ENCODE data around the gene DDX51.
"Not testable (repeated sequence)": the region's sequence is repeated elsewhere in the genome, so short reads cannot be mapped to it uniquely, and the experiment has no call there.

DDX51 gene

DNA sequence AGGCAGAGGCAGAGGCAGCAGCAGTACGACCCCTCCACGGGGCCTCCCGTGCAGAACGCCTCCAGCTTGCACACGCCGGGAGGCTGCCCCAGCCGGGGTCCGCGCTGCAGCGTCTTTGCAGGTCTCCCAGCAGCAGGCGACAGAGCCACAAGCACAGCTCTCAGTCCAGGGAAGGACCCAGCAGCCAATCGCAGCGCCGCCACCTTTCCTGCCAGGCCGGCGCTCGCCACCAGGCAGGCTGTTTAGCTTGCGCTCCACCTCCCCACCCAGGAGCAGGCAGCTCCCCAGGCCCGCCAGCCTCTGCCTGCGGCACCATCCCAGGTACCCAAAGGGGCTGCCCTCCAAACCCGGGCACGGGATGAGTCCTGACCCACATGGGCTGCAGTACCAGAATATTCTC is 25.2 kb downstream of the DDX51 start:
- DNase-seq (ENCODE audit: low read depth in 1 of 2, low spot score in 1 of 2) = no peak

DNA sequence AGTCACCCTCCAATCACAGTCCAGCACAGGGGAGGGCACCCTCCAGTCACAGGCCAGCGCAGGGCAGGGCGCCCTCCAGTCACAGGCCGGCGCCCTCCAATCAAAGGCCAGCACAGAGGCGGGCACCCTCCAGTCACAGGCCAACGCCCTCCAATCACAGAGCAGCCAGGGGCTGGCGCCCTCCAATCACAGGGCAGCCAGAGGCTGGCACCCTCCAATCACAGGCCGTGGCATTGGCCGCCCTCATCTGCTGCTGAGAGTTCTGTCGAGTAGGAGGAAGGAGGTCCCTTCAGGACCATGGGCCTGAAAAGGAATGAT is 26.6 kb downstream of the DDX51 start:
- no peak for DNase-seq (ENCODE audit: low read depth in 1 of 2, low spot score in 1 of 2)

DNA sequence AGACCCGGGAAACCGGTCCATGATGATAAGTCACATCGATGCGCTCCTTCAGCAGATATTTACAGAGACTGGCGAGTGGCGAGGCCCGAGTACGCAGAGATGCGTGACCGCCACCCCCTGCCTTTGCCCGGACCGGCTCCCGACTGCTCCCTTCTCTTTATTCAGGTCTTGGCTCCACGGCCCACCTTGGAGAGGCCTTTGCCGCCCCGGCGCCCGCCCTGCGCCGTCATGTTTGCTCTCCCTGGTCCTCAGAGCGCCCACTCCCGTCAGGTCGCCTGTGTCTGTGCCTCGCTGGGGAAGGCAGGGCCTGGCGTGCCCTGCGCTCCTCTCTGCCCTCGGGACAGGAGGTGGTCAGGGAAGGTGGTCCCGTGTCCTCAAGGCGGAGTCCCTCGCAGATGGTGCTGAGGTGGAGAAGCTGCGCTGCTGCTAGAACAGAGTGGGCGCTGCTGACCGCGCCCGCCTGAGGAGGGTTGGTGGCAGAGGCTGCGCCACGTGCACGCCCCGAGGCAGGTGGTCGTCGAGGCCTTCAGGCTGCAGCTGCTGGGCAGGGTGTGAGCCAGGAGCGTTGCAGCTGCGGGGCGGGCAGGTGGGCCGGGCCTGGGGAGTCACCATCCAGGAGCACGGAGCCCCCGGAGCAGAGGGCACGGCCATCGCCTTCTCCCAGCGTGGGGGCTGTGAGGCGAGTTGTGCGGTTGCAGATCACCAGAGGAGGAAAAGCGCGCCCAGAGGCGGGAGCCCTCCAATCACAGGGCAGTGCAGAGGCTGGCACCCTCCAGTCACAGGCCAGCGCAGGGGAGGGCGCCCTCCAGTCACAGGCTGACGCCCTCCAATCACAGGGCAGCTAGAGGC is 27.2 kb downstream of the DDX51 start:
- no peak for DNase-seq (ENCODE audit: low read depth in 1 of 2, low spot score in 1 of 2)

DNA sequence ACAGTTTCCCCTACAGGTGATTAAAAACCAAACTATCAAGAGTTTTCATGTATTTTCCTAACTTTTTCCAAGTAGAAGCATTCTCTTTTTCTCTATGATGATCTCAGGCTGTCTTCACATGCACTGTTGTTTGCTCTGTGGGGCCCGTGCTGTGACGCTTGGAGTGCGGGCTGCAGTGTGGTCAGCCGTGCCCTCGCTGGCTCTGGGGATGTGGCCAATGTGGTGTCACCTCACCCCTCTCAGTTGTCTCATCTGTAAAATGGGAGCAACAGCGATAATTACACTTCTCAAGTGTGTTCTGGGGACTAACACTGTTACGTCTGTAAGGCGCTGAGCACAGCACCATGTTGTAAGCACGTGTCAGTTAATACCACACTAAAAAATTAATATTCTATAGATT is 28.6 kb downstream of the DDX51 start:
- DNase-seq (ENCODE audit: low read depth in 1 of 2, low spot score in 1 of 2) = no peak

DNA sequence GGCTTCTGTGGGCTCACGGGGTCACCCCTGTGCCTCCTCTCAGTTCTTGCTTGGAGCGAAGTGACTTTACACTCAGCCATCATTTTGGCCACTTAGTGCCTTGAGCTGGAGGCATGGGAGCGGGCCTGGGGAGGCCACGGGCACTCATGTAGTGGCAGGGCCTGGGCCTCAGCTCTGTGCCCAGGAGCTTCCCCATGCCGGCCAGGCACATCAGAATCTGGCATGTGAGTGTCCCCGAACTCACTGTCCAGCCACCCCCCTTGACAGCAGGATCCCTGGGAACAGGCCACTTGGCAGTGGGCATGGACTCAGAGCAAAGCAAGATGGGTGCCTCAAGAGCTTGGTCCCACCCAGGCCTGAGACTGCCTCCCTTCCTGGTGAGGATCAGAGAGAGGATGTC is 29.5 kb downstream of the DDX51 start:
- no peak for DNase-seq (ENCODE audit: low read depth in 1 of 2, low spot score in 1 of 2)

DNA sequence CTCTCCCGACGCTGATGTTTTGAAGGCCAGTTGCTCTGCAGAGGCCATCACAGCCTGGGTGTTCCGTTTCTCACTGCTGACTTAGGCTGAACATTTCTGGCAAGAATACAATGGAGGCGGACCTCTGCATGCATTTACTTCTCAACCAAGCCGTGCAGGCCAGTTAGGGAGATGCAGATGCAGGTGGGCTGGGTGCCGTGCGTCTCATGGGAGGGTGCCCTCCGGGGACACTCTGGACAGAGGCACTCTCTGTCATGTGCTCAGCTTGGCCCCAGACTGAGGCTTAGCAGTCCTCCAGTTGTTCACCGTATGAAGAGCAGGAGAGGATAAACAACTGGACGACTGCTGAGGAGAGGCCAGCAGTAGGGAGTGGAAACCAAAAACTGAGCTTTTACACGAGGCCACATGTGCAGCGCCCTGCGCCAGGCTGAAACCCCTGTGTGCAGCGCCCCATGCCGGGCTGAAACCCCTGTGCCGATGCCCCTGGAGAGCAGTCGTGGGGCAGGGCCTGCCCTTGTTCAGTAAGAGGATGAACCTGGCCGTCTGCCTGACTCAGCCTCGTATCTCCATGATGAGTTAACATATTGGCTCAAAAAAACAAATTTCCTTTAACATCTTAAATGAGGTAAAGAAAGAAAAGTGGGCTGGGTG is 32.3 kb downstream of the DDX51 start:
- DNase-seq (ENCODE audit: low read depth in 1 of 2, low spot score in 1 of 2) = no peak

DNA sequence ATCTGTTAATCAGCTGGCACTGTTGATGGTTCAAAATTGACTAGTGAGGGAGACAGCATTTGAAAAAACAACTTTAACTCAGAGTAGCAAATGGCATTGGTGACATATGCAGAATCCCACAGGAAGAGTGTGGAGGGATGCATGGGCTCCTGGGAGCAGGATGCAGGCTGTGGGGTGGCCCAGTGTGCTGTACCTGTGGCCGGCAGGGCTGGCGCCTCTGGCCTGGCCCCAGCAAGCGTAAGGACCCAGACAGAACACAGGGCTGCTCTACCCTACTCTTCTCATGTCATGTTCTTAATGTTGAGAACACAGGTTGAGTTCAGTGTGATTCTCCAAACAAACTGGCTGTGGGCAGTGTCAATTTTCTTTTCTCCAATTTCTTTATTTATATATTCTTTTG is 33.4 kb downstream of the DDX51 start:
- DNase-seq (ENCODE audit: low read depth in 1 of 2, low spot score in 1 of 2) = no peak

DNA sequence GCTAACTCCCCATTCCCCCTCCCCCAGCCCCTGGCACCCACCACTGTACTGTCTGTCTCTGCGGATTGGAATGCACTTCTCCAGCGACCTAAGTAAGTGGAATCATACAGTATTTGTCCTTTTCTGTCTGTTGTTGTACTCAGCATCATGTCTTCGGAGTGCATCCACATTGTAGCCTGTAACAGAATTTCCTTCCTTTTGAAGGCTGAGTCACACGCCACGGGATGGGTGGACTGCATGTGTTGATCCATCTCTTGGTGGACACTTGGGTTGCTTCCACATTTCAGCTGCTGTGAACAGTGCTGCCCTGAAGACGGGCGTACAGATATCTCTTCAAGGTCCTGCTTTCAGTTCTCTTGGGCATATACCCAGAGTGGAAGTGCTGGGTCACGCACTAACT is 34.4 kb downstream of the DDX51 start:
- no peak for DNase-seq (ENCODE audit: low read depth in 1 of 2, low spot score in 1 of 2)

DNA sequence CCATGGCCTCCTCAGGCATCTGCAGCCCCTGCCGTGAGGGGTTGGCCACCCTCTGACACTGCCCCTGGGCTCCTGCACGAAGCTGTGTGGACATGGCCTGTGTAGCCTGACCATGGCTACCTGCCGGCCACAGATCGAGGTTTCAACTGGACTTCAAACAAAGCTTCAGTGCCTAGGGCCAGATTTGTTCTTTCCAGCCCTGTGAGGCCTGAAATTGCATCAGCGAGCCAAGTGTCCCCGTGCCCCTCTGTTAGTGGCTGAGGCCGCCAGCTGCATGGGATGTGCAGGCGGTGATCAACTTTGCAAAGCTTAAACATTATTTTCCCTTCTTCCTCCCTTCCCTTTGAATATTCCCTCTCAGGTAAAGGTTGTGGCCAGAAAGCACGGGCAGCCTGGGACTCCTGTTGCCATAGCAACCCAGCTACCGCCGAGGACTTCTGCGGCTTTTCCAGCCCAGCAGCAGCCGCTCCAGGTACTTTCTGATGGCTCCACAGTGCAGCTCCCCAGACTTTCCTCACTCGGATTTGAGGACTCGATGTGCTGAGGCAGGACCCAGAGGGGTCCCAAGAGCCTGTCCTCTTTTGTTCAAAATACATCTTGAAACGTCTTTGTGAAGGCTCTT is 35.8 kb downstream of the DDX51 start:
- DNase-seq (ENCODE audit: low read depth in 1 of 2, low spot score in 1 of 2) = no peak

DNA sequence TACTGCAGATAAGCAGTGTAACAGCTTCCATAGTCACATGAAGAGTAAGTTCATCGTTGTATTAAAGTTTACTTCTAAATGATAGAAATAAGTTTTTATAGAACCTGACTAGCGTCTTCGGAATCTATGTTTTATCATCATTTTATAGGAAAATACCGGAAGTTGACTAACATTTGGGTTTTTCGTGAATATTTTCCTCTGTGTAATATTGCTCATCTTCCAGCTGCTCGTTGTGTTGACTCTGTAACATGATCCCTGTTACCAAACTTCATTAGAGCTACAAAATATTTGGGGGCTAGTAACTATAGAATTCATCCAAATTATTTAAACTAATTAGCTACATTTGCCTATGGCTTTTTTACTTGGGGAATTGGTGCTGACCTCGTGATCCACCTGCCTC is 37.2 kb downstream of the DDX51 start:
- no peak for DNase-seq (ENCODE audit: low read depth in 1 of 2, low spot score in 1 of 2)

DNA sequence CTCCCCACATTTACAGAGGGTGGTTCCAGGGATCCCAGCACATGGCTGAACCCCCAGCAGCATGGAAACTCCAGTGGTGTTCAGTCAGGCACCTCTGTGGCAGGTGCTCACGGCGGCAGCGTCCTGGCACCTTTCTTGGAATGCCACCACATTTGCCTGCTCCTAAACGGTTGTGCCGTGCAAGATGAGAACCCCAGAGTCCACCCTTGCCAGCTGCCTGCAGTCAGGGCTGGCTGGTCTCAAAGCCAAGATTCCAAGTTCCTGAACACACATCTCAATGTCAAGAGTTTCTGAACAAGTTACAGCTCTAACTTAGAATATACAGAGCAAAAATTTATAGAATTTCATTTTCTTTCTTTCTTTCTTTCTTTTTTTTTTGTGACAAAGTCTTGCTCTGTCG is 38.7 kb downstream of the DDX51 start:
- DNase-seq (ENCODE audit: low read depth in 1 of 2, low spot score in 1 of 2) = no peak

DNA sequence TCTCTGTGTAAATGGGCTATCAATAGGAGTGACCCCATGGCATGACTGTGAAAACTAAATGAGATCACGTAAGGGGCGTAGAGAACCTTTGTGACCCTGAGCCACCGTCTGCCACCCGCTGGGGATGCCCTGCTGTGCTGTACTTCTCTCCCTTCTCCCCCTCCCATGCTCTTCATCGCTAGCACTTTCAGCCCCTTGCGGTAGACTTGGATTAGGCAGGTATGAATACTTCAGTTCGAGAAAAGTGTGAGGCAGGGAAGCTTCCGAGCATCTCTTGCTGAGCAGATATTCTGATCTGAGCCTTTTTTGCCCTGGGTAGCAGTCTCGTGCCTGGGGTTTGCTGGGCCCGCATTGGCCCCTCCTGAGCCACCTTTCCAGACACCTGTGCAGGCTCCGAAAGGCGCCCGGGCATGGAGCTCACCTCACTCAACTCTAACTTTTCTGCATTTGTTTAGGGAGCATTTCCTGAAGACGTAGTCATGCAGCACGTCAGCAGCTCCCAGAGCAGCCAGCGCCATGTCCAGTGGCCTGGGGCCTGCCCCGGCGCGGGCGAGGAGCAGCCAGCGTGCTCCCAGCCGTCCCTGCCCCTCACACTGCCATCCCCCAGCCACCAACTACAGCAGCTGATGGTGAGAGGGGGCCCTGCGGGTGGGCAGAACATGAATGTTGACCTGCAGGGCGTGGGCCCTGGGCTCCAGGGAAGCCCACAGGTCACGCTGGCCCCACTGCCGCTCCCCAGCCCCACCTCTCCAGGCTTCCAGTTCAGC is 40.4 kb downstream of the DDX51 start:
- DNase-seq (ENCODE audit: low read depth in 1 of 2, low spot score in 1 of 2) = no peak

DNA sequence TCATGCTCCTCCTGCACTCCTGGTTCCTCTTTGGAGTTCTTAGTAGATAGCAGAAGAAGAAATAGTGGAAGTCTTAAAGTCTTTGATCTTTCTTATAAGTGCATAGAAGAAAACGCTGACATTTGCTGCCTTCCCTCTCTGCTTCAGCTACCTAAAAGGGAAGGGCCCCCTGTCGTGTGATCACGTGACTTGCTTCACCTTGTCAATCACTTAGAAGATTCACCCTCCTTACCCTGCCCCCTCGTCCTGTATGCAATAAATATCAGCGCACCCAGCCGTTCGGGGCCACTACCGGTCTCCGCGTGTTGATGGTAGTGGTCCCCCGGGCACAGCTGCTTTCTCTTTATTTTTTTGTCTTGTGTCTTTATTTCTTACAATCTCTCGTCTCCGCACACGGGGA is 41.0 kb downstream of the DDX51 start:
- not testable (repeated sequence) for DNase-seq (ENCODE audit: low read depth in 1 of 2, low spot score in 1 of 2)

DNA sequence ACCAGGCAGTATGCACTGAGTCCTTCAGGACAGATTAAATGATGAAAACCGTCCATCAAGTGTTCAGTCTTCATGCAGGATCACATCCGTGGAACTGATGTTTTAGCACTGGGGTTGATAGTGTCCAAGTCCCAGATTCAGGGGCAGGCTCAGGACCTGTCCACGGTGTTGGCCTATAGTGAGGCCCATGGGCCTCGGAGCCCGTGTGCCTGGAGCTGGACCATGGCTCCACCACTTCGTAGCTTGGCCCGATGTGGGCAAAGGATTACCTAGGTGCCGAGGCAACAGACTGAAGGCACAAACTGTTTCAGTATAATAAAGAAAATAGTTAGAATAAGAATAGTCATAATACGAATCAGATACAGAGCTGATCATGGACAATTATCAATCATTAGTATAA is 41.8 kb downstream of the DDX51 start:
- DNase-seq (ENCODE audit: low read depth in 1 of 2, low spot score in 1 of 2) = no peak

DNA sequence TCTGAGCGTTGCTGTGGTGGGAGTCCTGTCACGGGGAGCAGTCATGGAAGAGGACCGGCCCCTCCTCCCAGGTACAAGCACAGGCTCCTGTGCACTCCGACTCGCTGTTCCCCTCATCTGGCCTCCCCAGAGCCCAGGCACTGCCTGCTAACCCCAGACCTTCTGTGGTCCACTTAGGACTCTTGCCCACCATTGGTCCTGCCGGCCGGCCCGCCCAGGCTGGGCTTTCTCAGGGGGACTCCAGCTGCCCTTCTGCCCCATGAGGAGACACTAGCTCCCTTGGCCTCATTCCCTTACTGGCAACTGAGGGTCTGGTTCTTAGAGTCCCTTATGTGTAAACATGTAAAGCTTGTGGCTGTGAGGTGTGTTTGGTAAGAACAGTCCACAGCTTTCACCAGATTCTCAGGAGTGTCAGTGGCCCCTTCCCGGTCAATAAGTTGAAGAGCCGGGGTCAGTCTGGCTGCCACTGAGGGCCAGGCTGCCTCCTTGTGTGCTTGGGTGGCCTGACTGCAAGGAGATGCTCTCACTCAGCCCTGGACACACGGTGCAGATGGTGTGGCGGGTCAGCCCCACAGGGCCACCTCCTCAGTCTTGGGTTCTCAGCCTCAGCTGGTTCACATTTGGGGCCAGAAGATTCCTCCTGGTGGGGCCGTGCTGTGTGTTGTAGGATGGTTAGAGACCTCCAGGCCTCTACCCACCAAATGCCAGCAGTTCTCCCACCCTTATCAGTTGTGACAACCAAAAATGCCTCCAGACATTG is 43.6 kb downstream of the DDX51 start:
- no peak for DNase-seq (ENCODE audit: low read depth in 1 of 2, low spot score in 1 of 2)

DNA sequence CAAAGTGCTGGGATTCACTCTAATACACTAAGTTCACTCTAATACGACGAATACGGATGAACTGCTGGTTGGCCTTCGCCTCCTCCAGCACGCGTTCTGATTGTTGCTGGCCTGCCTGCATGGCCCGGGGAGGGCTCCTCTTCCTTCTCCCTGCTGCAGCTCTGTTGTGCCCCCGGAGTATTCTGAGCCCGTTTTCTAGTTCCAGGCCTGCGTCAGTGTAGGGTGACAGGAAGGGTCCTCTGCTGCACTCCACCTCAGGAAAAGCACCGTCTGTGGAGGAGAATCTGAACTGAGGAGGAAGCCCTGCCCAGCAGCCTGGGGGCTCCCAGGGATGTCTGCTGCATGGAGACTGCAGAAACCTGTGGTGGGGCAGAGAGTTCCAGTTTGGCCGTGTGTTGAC is 44.4 kb downstream of the DDX51 start:
- no peak for DNase-seq (ENCODE audit: low read depth in 1 of 2, low spot score in 1 of 2)

DNA sequence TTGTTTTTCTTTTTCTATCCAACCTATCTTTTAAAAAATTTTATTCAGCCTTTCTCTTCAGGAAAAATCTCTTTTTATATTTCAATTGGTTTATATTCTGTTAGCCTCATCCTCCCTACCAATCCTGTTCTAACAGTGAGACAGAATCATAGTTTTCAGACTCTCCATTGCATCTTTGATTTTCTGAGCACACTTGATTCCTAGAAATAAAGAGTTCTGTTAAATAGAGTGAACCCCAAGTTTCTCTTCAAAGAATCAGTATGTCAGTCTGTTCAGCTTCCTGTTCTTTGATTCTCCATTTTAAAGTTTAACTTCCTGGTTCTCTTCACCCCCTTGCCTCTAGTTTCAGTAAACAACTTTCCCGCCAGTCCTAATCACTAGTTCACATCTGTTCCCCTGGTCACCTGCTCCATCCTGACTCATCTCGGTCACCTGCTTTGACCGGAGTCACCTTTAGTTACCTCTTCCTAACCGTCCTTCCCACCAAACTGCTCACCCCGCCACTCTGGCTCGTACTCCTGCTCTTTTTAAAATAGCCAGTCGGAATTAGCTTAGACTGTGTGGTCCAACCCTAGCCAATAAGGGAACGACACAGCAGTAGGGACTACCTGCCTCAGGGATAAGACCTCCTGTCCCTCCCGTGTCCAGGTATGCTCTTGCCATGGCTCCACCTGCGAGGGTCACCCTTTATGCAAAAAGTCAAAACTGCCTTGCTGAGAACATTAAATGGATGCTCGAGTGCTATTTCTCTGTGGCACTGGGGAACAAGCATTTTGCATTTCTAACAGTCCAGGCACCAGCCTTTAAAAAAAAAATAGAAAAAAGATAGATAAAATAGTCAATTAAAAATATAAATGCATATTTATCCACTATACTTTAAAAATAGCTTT is 48.4 kb downstream of the DDX51 start:
- no peak for DNase-seq (ENCODE audit: low read depth in 1 of 2, low spot score in 1 of 2)

DNA sequence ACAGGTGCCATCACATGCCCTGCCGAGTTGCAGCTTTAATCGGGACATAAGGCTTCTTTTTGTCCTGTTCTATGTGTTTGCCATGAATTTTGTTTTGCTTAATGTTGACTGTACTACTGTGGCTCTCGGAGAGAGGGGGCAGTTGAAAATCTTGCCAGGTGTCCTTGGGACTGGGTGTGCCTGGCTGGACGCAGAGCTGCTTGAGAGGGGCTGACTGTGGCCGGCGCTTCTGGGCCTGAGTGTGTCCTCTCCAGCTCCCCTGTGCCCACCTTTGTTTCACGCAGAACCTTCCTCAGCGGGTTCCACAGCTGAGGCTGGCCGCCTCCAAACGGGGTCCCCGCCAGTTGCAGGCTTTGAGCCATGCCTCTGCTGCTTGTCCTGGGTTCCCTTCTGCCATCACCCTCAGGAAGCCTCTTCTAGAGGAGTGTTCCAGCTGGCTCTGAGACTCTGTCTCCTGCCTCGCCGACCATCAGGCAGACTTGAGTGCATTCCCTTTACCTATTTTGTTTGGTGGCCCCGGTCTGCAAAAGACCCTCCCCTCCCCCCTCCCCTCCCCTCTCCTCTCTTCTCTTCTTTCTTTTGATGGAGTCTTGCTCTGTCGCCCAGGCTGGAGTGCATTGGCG is 49.7 kb downstream of the DDX51 start:
- DNase-seq (ENCODE audit: low read depth in 1 of 2, low spot score in 1 of 2) = no peak

DNA sequence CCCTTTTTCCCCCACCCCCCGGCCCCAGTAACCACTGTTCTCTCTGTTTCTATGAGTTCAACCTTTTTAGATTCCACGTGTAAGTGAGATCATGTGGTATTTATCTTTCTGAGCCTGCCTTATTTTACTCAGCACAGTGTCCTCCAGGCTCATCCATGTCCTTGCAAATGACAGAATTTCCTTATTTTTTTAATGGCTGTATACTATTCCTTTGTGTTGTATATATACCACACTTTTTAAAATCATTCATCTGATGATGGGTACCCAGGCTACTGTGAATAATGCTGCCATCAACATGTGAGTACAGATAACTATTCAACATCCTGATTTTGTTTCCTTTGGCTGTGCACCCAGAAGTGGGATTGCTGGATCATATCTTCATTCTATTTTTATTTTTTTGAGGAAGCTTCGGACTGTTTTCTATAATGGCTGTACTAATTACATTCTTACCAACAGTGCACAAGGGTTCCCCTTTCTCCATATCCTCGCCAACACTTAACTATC is 54.7 kb downstream of the DDX51 start:
- DNase-seq (ENCODE audit: low read depth in 1 of 2, low spot score in 1 of 2) = no peak

Data from stimulated activated CD4-positive, alpha-beta T cell treated with anti-CD3 and anti-CD28 coated beads, Interleukin-15, amount 100 ng/mL, for 1 hour (primary cell).